ENCODE data around the gene WNT5B.

GRCh38 chr12:1668833-1669543 is 40.0 kb downstream of the WNT5B start:
- TF ChIP-seq CTCF (conservative IDR thresholded peaks at IDR 0.05; ENCODE audit: low read depth, low read length) = no peak
- no peak for TF ChIP-seq EZH2 (IDR thresholded peaks at IDR 0.05; ENCODE audit: borderline replicate concordance, low read depth, low read length, poor library complexity, severe bottlenecking)
